CD1c-positive myeloid dendritic cell (primary cell): Measurements from ENCODE around the gene NPVF.

ENCODE experiments used
- DNase-seq: peaks from one replicate; pipeline ENCODE4 v3.0.0-alpha.2; 2016; ENCODE audit errors: extremely low spot score

The NPVF gene

GRCh38 chr7:25234336-25234735, 6.0 kb upstream of the NPVF start:
- DNase-seq: no peak

DNA sequence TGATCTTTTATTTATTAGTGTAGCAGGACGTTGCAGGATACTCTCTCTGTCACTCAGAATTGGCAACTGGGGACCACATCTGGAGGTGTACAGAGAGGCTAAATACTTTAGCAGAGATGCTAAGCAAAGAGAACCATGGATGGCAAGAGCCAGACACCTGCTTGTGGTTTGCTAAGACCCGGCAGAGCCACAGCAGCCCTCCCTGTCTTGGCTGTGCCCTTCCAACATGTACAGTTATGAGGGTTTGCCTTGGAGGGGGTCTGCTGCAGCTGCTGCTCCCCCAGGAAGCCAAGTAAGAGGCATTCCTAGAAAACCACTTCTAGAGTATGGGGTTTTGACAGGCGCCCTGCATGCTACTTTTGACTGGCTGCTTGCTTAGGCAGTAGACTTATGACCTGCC, 5.1 kb downstream of the NPVF start:
- no peak for DNase-seq

DNA sequence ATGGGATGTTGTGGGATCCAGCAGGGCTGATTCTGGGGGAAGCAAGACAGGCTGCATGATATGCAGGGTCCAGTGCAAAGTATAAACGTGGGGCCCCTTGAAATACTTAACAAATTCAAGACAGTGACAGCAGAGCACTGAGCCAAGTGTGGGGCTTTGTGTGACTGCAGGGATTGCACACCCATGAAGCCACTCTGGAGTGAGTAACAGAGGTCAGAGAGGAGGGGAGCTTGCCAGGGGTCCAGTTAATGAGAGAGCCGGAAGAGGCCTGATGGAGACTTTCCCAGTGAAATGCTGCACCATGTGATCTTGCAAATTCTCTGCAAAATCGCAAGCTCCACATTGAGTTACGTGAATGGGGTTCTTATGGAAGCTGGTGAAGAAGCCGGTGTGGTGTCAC, 5.6 kb downstream of the NPVF start:
- DNase-seq: no peak

GRCh38 chr7:25221009-25221408, 7.3 kb downstream of the NPVF start:
- DNase-seq: no peak

GRCh38 chr7:25218191-25218590, 10.1 kb downstream of the NPVF start:
- DNase-seq: no peak

- DNase-seq: peak; percentile 68
Observed at GRCh38 chr7:25216837-25217236, 11.4 kb downstream of the NPVF start.

DNA sequence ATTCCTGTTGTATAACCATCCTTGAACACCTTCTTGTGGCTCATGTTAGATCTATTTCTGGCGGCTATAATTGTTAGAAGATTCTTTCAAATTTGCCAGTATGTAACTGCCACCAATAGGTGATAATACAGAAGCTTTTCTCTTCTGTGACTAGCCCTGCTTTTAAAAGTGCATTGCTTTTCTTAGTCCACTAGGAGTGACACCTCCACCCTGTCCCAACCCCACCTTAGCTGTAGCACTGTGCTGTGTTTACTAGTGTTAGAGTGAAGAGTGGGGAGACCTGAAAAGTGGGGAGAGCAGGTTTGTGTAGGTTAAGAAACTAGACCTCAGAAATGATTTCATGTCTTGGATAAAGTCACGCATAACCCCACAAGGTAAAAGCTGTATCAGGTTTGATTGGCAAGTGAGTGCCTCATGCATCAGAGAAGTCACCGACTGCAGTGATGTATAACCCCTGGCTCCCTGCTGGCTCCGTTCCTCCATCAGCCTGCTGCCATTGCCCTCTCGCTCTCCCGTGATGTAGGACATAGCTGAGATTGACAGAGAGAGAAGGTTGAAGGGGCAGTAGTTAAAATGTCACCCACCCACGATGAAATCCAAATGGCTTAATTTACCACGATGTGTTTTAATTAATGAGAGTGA, 12.5 kb downstream of the NPVF start:
- no peak for DNase-seq

- DNase-seq: no peak
Observed at GRCh38 chr7:25208525-25209221, 19.6 kb downstream of the NPVF start.

- no peak for DNase-seq
Observed at GRCh38 chr7:25207887-25208286, 20.4 kb downstream of the NPVF start.

- no peak for DNase-seq
Observed at GRCh38 chr7:25206765-25207164, 21.5 kb downstream of the NPVF start.

- DNase-seq: no peak
Observed at GRCh38 chr7:25196132-25196896, 32.0 kb downstream of the NPVF start.

- no peak for DNase-seq
Observed at GRCh38 chr7:25194036-25194435, 34.2 kb downstream of the NPVF start.

GRCh38 chr7:25192043-25192442, 36.2 kb downstream of the NPVF start:
- no peak for DNase-seq

DNA sequence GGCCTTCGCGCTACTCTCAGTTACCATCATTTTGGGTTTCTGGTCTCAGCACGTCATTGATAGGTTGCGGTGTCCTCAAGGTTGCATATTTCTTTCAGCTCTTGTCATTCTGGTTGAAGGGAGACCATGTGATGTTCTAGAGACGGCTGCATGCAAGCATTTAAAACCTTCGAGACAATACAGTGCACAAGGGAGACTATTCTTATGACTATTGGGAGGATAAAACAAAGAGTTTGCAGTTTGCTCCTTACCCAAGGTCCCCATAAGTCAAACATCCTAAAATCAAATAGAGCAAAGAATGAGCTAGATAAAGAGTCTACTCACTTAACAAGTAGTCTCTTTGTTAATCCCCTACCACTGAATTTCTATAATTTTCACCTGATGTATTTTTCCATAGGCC, 39.1 kb downstream of the NPVF start:
- DNase-seq: no peak

- DNase-seq: no peak
Observed at GRCh38 chr7:25187932-25188331, 40.4 kb downstream of the NPVF start.

DNA sequence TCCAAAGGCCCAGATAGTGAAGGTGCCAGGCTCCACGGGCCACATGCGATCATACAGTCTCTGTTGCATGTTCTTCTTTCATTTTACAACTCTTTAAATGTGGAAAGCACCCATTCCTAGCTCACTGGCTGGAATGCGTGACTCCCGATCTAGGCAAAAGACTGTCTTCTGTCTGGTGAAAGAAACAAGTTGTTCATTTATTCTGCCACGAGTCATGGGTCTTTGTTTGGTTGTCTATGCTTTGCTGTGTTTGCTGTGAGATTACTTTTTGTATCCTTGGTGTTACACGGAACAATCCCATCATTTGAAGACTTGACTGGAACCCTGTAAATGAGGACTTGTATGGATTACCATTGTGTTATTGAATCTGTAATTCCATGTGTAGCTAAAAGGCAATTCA, 41.9 kb downstream of the NPVF start:
- no peak for DNase-seq

GRCh38 chr7:25181532-25181931, 46.8 kb downstream of the NPVF start:
- DNase-seq: peak; percentile 9

DNA sequence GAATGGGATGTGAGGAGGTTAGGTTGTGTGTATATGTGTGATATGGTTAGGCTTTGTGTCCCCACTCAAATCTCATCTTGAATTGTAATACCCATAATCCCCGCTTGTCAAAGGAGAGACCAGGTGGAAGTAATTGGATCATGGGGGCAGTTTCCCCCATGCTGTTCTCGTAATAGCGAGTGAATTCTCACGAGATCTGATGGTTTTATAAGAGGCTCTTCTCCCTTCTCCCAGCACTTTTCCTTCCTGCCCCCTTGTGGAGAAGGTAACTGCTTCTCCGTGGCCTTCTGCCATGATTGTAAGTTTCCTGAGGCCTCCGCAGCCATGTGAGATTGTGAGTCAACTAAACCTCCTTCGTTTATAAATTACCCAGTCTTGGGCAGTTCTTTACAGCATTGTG, 47.3 kb downstream of the NPVF start:
- DNase-seq: no peak

DNA sequence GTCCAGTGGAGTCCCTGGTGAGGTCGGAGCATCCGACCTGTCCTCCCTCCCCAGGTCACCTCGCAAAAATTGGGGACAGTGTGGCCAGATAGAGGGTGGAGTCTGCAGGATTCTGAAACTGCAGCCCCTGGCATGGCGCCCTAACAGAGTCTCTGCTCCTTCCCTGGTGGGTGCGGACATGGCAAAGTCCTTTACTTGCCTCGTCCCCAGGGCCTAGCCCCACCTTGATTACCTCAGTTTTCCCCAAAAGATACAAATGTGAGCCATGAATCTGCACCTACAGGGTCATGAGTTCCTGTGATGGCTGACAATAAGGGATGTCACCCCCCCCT, 47.7 kb downstream of the NPVF start:
- no peak for DNase-seq

GRCh38 chr7:25179771-25180591, 48.3 kb downstream of the NPVF start:
- DNase-seq: peak; percentile 97

DNA sequence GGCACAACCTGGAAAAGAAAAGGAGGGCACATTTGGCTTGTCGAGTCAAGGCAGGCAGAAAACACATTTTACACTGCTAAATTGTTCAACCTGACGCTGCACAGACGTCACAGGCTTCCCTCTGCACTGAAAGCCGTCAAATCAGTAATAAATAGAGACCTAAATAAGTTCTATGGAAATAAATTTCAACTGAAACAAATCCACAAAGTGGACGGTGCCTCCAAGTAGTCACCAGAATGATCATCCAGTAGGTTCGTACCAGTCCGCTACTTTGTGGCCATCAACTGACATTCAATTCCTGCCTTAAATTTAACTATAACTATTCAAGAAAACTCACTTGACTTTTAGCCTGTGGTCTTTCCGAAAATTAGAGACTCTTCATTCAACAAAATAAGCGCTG, 49.0 kb downstream of the NPVF start:
- DNase-seq: peak; percentile 2
